IMR-90 (cell line): Measurements from ENCODE around the gene FRMPD4. TPM values are rescaled to one million over a fixed set of nuclear protein-coding genes. Genes with fewer than 3 reads are reported as not detected.

Source experiments
- ATAC-seq: fragments of 200-7000 bp; cut with Tn5 transposase; 2 replicates; pipeline ENCODE4 v1.9.1; 2020; ENCODE audit warnings: low read depth, mild to moderate bottlenecking, moderate library complexity
- BruUV-seq: library from RNA; stranded (reverse); fragments of 400-500 nt; replicated peaks from 2 replicates; lab custom pipeline; 2021; lab: Mats Ljungman, UMichigan
- CTCF ChIA-PET: fragments of 300-600 bp; formaldehyde crosslinking; extraction: SDS; loops from one replicate; lab custom pipeline; 2021; ENCODE audit warnings: antibody characterized with exemption; lab: Yijun Ruan, JAX
- POLR2A ChIA-PET: fragments of 300-600 bp; sonication (Branson Sonifier 250); formaldehyde crosslinking; loops from one replicate; lab custom pipeline; 2022; ENCODE audit warnings: antibody characterized with exemption; ENCODE audit not compliant: unreplicated experiment; lab: Charles Lee
- DNase-seq: peaks from one replicate; pipeline ENCODE4 v3.0.0; 2013
- H2AFZ ChIP-seq: replicated peaks from 2 replicates; pipeline ENCODE3; 2013; ENCODE audit warnings: low read length, mild to moderate bottlenecking; ENCODE audit not compliant: poor library complexity
- H2AK5ac ChIP-seq: 2 replicates; pipeline ENCODE4 v1.6.1; 2013; ENCODE audit warnings: low read depth, low read length, inconsistent platforms
- H2AK9ac ChIP-seq: replicated peaks from 2 replicates; pipeline ENCODE3; 2013; ENCODE audit warnings: mild to moderate bottlenecking, low read depth, low read length, moderate library complexity; ENCODE audit not compliant: poor library complexity
- H2BK120ac ChIP-seq: 2 replicates; pipeline ENCODE4 v1.6.1; 2013; ENCODE audit warnings: low read depth, low read length, inconsistent platforms
- H2BK15ac ChIP-seq: 3 replicates; pipeline ENCODE4 v1.6.1; 2013; ENCODE audit warnings: low read depth, low read length, inconsistent platforms
- H2BK20ac ChIP-seq: 2 replicates; pipeline ENCODE4 v1.6.1; 2013; ENCODE audit warnings: low read depth, mild to moderate bottlenecking, inconsistent platforms, low read length, moderate library complexity
- H2BK5ac ChIP-seq: 2 replicates; pipeline ENCODE4 v1.6.1; 2013; ENCODE audit warnings: mild to moderate bottlenecking, low read depth, low read length, inconsistent platforms; ENCODE audit not compliant: poor library complexity, severe bottlenecking
- H3K14ac ChIP-seq: replicated peaks from 2 replicates; pipeline ENCODE4 v1.6.1; 2013; ENCODE audit warnings: low read depth, low read length, inconsistent platforms
- H3K18ac ChIP-seq: 2 replicates; pipeline ENCODE4 v1.6.1; 2013; ENCODE audit warnings: low read depth, low read length, control low read depth
- H3K23ac ChIP-seq: 2 replicates; pipeline ENCODE4 v1.6.1; 2013; ENCODE audit warnings: low read depth, low read length, inconsistent platforms
- H3K27ac ChIP-seq: 2 replicates; pipeline ENCODE4 v1.5.1; 2013; ENCODE audit warnings: mild to moderate bottlenecking, control low read depth, low read length; ENCODE audit not compliant: insufficient read depth
- H3K27me3 ChIP-seq: 2 replicates; pipeline ENCODE4 v1.6.1; 2013; ENCODE audit warnings: low read length; ENCODE audit not compliant: control insufficient read depth, insufficient read depth
- H3K36me3 ChIP-seq: 2 replicates; pipeline ENCODE4 v1.6.1; 2013; ENCODE audit warnings: low read length, mixed read lengths; ENCODE audit not compliant: control insufficient read depth, insufficient read depth
- H3K4ac ChIP-seq: 2 replicates; pipeline ENCODE4 v1.6.1; 2013; ENCODE audit warnings: low read depth, low read length, inconsistent platforms
- H3K4me1 ChIP-seq: 2 replicates; pipeline ENCODE4 v1.6.1; 2013; ENCODE audit warnings: low read length, mixed read lengths; ENCODE audit not compliant: control insufficient read depth, insufficient read depth
- H3K4me2 ChIP-seq: 2 replicates; pipeline ENCODE4 v1.6.1; 2013; ENCODE audit warnings: low read depth, mild to moderate bottlenecking, control low read depth, low read length, moderate library complexity
- H3K4me3 ChIP-seq: 2 replicates; pipeline ENCODE4 v1.5.1; 2013; ENCODE audit warnings: low read depth, mild to moderate bottlenecking, control low read depth, low read length, moderate library complexity; ENCODE audit not compliant: insufficient read depth
- H3K56ac ChIP-seq: 2 replicates; pipeline ENCODE4 v1.6.1; 2013; ENCODE audit warnings: low read length, inconsistent platforms; ENCODE audit not compliant: insufficient read depth; ENCODE audit errors: extremely low read depth
- H3K79me1 ChIP-seq, 2 experiments: 2 replicates each; pipeline ENCODE4 v1.6.1; 2013; ENCODE audit warnings: low read length in 2 of 2, inconsistent platforms in 1 of 2, low read depth in 1 of 2
- H3K9ac ChIP-seq: 2 replicates; pipeline ENCODE4 v1.6.1; 2013; ENCODE audit warnings: low read depth, low read length, control low read depth
- H3K9me1 ChIP-seq: 2 replicates; pipeline ENCODE4 v1.6.1; 2013; ENCODE audit warnings: low read length, inconsistent platforms; ENCODE audit not compliant: insufficient read depth
- H3K9me3 ChIP-seq: 2 replicates; pipeline ENCODE4 v1.6.1; 2013; ENCODE audit warnings: low read length; ENCODE audit not compliant: control insufficient read depth, insufficient read depth
- H4K20me1 ChIP-seq: 2 replicates; pipeline ENCODE4 v1.6.1; 2013; ENCODE audit warnings: low read length, inconsistent platforms; ENCODE audit not compliant: insufficient read depth
- H4K5ac ChIP-seq: 2 replicates; pipeline ENCODE4 v1.6.1; 2013; ENCODE audit warnings: mild to moderate bottlenecking, low read depth, low read length, control low read depth
- H4K8ac ChIP-seq, 2 experiments: 2 replicates each; pipeline ENCODE4 v1.6.1; 2013; ENCODE audit warnings: low read depth in 2 of 2, low read length in 2 of 2, control low read depth in 1 of 2, inconsistent platforms in 1 of 2
- H4K91ac ChIP-seq: 2 replicates; pipeline ENCODE4 v1.6.1; 2013; ENCODE audit warnings: low read depth, low read length, inconsistent platforms; ENCODE audit not compliant: insufficient read depth
- CEBPB ChIP-seq: IDR thresholded peaks from 2 replicates; pipeline ENCODE4 v1.6.1; 2012; ENCODE audit warnings: low read depth, low read length, improper control_type of control experiment
- CHD1 ChIP-seq: IDR thresholded peaks from 2 replicates; pipeline ENCODE4 v1.6.1; 2012; ENCODE audit warnings: low read depth, low read length, improper control_type of control experiment
- CTCF ChIP-seq: conservative IDR thresholded peaks from 2 replicates; pipeline ENCODE4 v1.5.1; 2012; ENCODE audit warnings: mild to moderate bottlenecking, low read depth, low read length, improper control_type of control experiment
- FOS ChIP-seq: fragments of 150-350 bp; IDR thresholded peaks from 2 replicates; pipeline ENCODE4 v1.6.1; 2016; ENCODE audit warnings: low read depth, low read length
- MAFK ChIP-seq: IDR thresholded peaks from 2 replicates; pipeline ENCODE4 v1.6.1; 2012; ENCODE audit warnings: low read depth, low read length, improper control_type of control experiment
- NFE2L2 ChIP-seq: fragments of 150-350 bp; IDR thresholded peaks from 2 replicates; pipeline ENCODE4 v1.6.1; 2016; ENCODE audit warnings: low read depth, mild to moderate bottlenecking, low read length
- POLR2A ChIP-seq: IDR thresholded peaks from 2 replicates; pipeline ENCODE4 v1.6.1; 2012; ENCODE audit warnings: mild to moderate bottlenecking, low read depth, low read length
- RCOR1 ChIP-seq: IDR thresholded peaks from 2 replicates; pipeline ENCODE4 v1.6.1; 2012; ENCODE audit warnings: mild to moderate bottlenecking, low read length, improper control_type of control experiment; ENCODE audit not compliant: insufficient replicate concordance
- SMC3 ChIP-seq: fragments of 150-350 bp; IDR thresholded peaks from 2 replicates; pipeline ENCODE4 v1.6.1; 2016; ENCODE audit warnings: low read depth, mild to moderate bottlenecking, antibody characterized with exemption, low read length, moderate library complexity
- WGBS, 2 experiments: methylation state at CpG; one replicate each; pipeline versions ENCODE4 v1.1.5 to v1.1.7; 2013; ENCODE audit warnings: missing lambda C conversion rate in 2 of 2; ENCODE audit not compliant: insufficient read length in 1 of 2; ENCODE audit errors: extremely low coverage in 2 of 2; 5-methylcytosine and 5-hydroxymethylcytosine counted together
- dilution Hi-C: fragments of 300-500 bp; cut with HindIII; formaldehyde crosslinking; loops from one replicate; pipeline ENCODE4 v1.14.3; 2018; ENCODE audit warnings: low sequenced_read_pairs; ENCODE audit not compliant: unreplicated experiment
- in situ Hi-C: fragments of 300-500 bp; cut with MboI; formaldehyde crosslinking; loops from 3 replicates; pipeline ENCODE4 v1.14.3; 2019; ENCODE audit warnings: low sequenced_read_pairs, inconsistent platforms, mixed read lengths
- intact Hi-C: fragments of 100-400 bp; cut with micrococcal nuclease; formaldehyde crosslinking; loops from 2 replicates; pipeline ENCODE4 v1.10.0; 2022
- polyA plus RNA-seq, 3 experiments: library from polyadenylated mRNA; depleted of rRNA; stranded (reverse); fragments of >200 nt; gene quantifications; 2 replicates each; pipeline ENCODE4 v1.2.3, GENCODE V29; 2012; ENCODE audit warnings: low replicate concordance in 1 of 3
- total RNA-seq: library from RNA; depleted of rRNA; stranded (reverse); fragments of >200 nt; gene quantifications from 2 replicates; pipeline ENCODE4 v1.2.3, GENCODE V29; 2012
- TF ChIP-seq, protein P1 (sequence below): fragments of 150-350 bp; IDR thresholded peaks from 2 replicates; pipeline ENCODE4 v1.6.1; 2016; ENCODE audit warnings: low read depth, mild to moderate bottlenecking, low read length, moderate library complexity, borderline replicate concordance
- TF ChIP-seq, protein P2 (sequence below): fragments of 150-350 bp; IDR thresholded peaks from 2 replicates; pipeline ENCODE4 v1.6.1; 2017; ENCODE audit warnings: mild to moderate bottlenecking, antibody characterized with exemption, low read length, low read depth

The FRMPD4 gene
- total and polyA plus RNA-seq, 2 of the 4 experiments (the other 2 are of a cell fraction): 0.53 to 1.1 TPM

DNA sequence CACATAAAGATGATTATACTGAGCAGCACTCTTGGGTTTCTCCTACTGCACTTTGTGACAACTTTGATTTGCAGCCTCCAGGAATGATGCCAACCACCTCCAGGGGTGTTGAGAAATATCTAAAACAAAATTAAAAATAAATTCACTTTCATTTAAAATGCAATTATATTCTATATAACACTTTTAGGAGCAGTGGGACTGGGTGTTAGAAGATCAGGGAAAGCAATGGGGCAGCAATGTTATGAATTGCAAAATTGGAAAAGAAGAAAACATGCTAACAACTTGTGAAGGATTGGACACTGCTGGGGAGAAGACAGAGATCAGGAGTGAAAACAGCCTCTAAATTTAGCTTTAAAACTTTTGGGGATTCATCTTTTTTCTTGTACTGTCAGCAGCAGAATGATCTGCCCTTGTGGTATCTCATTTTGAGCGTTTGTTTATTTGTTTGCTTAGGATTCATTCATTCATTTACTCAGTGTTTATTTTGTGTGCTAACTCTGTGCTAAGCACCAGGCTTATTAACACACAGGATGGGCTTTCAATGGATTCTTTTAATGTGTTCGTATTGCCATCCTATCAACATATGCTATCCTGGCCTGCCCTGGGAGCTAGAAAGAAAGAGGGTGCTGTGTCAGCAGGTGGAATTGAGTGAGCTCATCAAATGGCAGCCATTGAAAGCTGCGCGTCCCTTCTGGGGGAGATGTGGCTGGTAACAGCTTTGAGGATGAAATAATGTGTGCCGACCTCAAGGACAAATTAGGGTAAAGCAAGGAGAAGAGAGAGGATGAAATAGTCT is 96.5 kb downstream of the FRMPD4 start:
- POLR2A ChIA-PET: no interaction called here
- no peak overlapping the region for H2AK9ac ChIP-seq
- H2AFZ ChIP-seq: no peak overlapping the region
- H4K8ac ChIP-seq: no peak overlapping the region
- H3K27me3 ChIP-seq: no peaks in the 10 kb centered on the region
- H3K23ac ChIP-seq: no peak overlapping the region
- H2BK5ac ChIP-seq: no peak overlapping the region
- H3K4ac ChIP-seq: no peak overlapping the region
- no peak overlapping the region for H3K18ac ChIP-seq
- H3K4me1 ChIP-seq: 0 out of 2 replicates have a peak, but pooled peaks cover 2% of the 10 kb centered on the region
- H4K20me1 ChIP-seq: no peaks in the 10 kb centered on the region
- H3K9me3 ChIP-seq: no peaks in the 10 kb centered on the region
- no CpG with 5 or more reads among the region's 5 CpGs for WGBS, 2 experiments
- no peak overlapping the region for H4K91ac ChIP-seq
- no peaks in the 10 kb centered on the region for H3K36me3 ChIP-seq
- no peaks in the 10 kb centered on the region; a peak in 1 of 4 replicates for H3K79me1 ChIP-seq
- H4K5ac ChIP-seq: no peak overlapping the region
- H3K4me2 ChIP-seq: no peak overlapping the region
- in situ Hi-C loops (no loop called here), dilution Hi-C loops (no loop called here), intact Hi-C loops (no loop called here)
- BruUV-seq: no TSS peak
- H2BK20ac ChIP-seq: no peak overlapping the region
- H3K4me3 ChIP-seq: no peak overlapping the region
- no peak overlapping the region for H2BK120ac ChIP-seq
- no peak for TF ChIP-seq NFE2L2
- no peak for TF ChIP-seq RCOR1
- no peak for TF ChIP-seq CTCF
- TF ChIP-seq MAFK: no peak
- no peak for TF ChIP-seq CEBPB
- no peak for TF ChIP-seq SMC3
- TF ChIP-seq, protein P1, sequence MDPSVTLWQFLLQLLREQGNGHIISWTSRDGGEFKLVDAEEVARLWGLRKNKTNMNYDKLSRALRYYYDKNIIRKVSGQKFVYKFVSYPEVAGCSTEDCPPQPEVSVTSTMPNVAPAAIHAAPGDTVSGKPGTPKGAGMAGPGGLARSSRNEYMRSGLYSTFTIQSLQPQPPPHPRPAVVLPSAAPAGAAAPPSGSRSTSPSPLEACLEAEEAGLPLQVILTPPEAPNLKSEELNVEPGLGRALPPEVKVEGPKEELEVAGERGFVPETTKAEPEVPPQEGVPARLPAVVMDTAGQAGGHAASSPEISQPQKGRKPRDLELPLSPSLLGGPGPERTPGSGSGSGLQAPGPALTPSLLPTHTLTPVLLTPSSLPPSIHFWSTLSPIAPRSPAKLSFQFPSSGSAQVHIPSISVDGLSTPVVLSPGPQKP: no peak
- TF ChIP-seq FOS: no peak
- TF ChIP-seq, protein P2, sequence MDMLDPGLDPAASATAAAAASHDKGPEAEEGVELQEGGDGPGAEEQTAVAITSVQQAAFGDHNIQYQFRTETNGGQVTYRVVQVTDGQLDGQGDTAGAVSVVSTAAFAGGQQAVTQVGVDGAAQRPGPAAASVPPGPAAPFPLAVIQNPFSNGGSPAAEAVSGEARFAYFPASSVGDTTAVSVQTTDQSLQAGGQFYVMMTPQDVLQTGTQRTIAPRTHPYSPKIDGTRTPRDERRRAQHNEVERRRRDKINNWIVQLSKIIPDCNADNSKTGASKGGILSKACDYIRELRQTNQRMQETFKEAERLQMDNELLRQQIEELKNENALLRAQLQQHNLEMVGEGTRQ: no peak
- TF ChIP-seq CHD1: no peak
- TF ChIP-seq POLR2A: no peak
- H2AK5ac ChIP-seq: no peak overlapping the region
- no peak overlapping the region for H2BK15ac ChIP-seq
- no peak overlapping the region for H3K9ac ChIP-seq
- DNase-seq (no peak), ATAC-seq (no peak)
- H3K56ac ChIP-seq: no peak overlapping the region
- CTCF ChIA-PET: no interaction called here
- H3K9me1 ChIP-seq: no peaks in the 10 kb centered on the region
- H3K27ac ChIP-seq: no peak overlapping the region
- no peak overlapping the region for H3K14ac ChIP-seq
